NCI-H187 treated with DMSO at 0.1 percent for 48 hours (cell line): ENCODE measurements around the gene PLXNA4.
"Not testable (repeated sequence)": the region's sequence is repeated elsewhere in the genome, so short reads cannot be mapped to it uniquely, and the experiment has no call there.

Experiments used
- DNase-seq: peaks from one replicate; lab custom pipeline; 2025; lab: John Stamatoyannopoulos, UW

PLXNA4 gene

DNA sequence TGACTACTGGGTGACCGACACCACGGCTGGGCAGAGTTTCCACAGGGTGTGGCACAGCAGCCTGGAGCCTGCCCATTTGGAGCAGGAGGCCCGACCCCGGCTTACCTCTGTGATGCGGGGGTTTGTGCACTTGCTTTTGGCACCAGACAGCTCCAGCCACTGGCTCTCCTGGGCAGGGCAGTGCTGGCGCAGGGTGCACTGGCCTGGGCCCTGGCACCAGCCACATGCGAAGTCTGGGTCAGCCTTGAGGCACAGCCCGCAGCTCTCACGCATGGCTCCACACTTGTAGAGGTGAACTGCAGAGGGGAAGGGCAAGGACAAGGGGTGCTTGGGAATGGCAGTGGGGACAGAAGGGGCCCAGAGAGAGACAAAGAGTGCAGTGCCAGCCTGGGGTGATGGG lies 373.7 kb downstream of the PLXNA4 start:
- DNase-seq = no peak

DNA sequence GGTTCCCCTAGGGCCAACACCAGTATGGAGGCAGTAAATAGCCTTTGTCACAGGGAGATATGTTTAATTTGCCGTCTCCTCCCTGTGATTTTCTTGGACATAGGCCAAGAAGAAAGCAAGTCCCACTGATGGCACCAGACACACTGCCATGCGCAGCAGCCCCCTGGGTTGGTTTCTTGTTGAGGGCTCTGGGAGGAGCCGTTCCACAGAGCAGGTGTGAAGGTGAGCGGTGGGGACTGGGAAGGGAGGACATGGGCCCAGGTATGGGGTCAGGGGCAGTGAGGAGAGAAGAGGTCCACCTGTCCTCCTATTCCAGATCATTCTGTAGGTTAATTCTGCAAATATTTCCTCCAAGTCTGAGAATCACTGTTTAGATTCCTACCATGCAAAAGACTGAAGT lies 376.1 kb downstream of the PLXNA4 start:
- DNase-seq = no peak

DNA sequence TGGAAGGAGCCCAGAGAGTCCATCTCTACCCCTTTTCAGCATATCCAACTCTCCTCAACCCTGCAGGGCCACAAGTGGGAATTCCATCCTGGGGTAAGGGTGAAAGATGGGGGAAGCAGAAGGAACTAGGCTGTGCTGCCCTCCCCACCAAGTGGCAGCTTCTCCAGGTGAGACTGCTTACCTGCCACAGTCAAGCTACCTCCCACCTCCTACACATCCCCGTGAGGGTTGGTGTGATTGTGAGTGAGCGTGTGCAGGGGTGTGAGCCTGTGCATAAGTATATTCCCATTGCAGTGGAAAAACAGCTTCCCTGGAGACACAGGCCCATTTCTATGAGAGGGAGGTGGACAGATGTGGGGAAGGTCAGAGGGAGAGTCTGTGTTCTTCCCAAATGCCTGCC lies 376.6 kb downstream of the PLXNA4 start:
- DNase-seq = no peak

DNA sequence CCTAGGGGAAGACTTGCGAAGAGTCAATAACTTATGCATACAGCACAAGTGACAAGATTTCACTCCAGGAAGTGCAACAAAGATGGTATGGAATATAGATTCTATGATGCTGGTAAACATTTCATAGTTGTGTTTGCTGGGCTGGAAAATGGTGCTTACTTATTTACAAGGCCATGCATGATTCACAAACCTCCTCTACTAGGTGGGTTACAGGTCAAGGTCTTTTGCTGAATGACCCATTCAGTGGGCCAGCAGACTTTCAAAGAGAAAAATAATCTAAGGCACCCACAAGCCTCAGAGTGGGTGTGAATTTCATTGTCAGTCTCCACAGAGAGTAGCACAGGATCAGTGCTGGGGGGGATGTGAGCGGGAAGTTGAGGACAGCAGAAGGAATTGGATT lies 378.5 kb downstream of the PLXNA4 start:
- DNase-seq = no peak

DNA sequence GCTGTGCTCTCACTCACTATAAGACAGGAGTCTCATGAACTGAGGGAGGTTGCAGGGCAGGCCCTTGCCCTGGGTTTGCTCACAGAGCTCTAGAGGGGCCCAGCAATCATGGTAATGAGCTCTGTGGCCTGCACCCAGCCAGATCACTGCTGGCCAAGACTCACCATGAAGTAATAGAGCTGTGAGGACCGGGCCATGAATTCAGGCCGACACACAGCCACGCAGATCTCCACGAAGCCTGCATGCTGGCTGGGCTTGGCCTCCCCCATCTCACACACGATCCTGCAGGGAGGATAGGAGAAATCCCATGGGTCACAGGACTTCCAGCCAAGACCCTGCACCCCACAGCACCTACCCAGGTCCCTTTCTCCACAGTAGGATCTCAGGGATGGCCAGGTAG lies 382.4 kb downstream of the PLXNA4 start:
- no peak for DNase-seq

DNA sequence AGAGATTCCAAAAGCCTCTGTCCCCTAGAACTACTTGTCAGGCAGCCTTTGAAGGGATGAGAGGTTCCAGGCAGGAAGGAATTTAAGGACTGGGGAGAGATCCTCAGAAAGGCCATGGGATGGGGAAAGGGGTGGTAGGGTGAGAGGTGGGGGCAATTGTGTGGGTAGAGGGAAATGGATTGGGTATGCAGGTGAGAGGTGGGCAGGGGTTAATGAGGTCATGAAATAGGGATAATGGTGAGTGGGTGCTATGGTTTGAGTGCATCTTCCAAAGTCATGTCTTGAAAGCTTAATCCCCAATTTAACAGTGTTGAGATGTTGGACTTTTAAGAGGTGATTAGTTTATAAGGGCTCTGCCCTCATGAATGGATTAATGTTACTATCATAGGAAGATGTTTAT lies 383.5 kb downstream of the PLXNA4 start:
- no peak for DNase-seq

DNA sequence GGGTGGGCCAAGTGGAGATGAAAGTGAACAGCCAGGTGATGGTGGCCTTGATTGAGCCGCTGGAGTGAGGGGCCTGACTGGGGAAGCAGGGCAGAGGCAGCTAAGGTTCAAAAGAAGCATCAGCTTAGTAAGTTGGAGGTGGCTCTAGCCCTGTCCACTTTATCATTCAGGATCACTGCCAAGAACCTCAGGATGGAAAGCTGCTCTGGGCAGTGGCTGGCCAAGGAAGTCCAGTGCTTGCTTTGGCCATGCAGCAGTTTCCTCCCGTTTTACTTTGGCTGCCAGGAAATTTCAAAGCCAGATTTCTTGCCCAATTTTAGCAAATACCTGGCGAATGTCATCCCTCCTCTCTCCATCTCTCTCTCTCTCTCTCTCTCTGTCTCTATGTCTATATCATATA lies 384.9 kb downstream of the PLXNA4 start:
- no peak for DNase-seq

DNA sequence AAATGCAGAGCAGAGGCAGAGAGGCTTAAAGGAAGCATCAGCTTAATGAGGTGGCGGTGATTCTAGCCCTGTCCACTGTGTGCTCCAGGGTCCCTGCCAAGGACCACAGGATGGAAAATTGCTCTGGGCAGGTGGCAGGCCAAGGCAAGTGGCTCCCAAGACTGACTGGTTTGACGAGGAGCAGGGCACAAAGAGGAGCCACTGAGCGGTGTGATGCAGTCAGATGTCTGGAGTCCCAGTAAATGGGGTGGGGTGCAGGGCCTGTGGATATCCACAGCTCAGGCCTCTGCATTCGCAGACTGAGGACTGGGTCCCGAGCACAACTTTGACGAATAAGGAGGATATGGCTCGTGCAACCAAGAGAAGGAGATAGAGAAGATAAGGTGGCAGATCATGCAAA lies 385.6 kb downstream of the PLXNA4 start:
- no peak for DNase-seq

DNA sequence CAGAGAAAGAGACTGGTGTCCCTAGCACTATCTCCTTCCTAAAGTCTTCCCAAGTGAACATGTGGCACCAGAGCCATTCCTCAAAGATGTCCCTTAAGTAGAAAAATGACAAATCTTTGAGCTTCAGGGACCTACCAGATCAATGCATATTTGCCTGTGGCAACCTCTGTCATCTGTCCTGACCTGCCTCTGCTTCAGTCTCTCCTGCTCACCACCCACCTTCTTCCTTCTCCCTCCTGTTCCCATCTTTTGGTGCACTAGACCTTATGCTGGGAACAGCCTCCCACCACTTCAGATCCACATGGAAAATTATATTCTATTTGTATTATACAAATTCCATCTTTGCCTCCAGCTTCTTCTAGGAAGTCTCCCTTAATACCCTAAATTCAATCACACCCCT lies 386.4 kb downstream of the PLXNA4 start:
- no peak for DNase-seq

DNA sequence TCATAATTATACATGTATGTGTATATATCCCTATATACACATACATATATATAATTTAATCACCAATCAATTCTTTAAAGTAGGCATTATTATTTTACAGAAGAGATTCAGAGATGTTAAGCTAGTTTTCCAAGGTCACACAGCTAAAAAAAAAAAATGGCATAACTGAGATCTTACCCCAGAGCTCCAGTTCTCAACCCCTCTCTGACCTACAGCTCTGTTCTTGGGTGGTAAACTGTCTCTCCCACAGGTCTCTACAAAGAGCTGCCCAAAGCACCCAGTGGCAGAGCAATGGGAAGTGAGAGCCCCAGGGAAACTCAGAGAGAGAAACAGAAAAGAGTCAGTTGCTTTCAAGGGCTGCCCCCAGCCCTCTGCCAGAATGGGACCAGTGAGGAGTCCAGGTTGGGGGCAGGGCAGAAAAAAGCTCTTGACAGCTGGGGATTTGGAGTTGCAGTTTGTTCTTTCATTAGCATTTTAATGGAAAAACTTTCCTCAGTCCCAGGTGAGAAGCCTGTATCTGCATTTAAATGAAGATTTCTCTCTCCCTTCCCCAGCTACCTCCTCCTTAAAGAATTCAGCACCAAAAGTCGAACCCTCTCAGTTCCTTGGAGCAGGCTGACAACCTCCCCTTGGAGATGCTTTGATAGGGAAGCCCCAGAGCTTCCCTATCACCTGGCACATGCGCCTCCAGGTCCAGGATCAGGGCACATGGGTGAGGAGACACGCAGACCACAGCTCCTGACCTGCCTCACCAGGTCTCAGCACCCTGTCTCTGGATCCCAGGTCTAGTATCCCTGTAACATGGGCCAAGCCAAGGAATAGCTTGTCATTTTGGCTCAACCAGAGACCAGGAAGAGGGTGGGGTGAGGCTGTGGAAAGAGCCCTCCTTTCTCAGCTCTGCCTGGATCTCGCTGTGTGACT lies 388.1 kb downstream of the PLXNA4 start:
- no peak for DNase-seq

DNA sequence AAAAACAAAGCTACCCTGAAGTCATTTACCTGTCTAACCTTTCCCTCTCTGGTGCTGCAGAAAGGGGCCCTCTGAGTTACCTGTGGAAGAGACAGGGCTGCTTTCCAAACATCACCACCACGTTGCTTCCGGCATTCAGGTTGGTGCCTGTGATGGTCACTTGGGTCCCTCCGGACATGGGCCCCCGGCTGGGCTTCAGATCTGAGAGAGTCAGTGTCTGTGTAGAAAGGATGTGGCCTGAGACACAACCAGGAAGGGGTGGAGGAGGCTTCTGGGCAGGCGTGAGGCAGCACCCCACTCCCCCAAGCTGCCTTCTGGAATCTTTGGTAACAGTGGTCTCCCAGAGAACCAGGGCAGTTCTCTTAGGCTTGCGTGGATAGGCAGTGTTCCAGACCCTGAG lies 388.9 kb downstream of the PLXNA4 start:
- DNase-seq = no peak

DNA sequence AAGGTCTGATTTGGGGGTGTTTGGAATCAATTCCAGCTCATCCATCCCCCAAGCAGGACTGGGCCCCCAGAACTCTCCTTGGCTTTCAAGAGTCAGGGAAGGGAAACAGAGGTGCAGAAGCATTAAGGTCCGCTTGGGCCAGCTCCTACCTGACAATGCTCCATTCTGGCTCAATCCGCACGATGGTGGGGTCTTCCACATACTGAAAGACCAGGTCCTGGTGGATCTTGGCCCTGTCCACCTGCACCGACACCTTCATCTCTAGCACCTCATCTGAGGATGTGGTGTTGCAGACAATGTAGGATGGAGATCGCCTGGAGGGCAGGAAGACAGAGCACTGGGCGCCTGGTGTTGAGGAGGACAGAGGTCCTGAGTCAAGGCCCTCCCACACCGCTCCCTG lies 391.1 kb downstream of the PLXNA4 start:
- DNase-seq = no peak

DNA sequence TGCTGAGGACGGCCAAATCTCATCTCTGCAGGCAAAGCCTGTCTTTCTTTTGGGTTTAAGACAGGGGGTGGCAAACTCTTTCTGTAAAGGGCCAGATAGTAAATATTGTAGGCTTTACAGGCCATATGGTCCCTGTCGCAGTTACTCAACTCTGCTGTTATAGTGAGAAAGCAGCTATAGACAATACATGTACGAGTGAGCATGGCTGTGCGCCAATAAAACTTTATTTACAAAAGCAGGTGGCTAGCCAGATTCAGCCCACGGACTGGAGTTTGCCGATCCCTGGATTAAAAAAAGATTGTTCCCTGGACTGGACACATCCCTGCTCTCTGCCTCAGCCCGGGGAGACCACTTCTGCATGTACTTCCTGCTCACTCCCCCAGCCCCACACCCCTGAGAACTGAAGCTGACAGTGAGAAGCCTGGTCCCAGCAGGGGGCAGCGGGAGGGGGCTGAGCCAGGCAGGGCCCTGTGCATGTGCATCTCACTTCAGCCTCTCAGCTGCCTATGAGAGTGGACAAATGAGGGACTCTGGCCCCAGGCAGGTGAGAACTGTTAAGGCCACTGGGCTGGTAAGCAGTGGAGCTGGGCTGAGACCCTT lies 392.4 kb downstream of the PLXNA4 start:
- no peak for DNase-seq

DNA sequence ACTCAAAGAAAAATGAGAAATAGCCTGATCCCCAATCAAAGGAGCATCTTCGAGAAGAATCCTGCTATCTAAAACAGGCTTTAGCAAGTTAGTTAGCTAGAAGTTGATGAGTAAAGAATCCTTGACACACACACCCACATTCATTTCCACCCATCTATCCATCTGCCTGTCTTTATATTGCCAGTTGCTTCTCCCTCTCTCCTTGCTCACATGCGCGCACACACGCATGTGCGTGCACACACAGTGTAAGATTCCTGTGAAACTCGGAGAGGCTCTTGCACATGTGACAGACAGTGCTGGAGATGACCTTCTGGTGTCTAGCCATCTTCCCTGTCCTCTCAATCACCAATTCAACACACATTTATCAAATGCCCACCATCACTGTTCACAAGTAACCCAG lies 393.3 kb downstream of the PLXNA4 start:
- no peak for DNase-seq

DNA sequence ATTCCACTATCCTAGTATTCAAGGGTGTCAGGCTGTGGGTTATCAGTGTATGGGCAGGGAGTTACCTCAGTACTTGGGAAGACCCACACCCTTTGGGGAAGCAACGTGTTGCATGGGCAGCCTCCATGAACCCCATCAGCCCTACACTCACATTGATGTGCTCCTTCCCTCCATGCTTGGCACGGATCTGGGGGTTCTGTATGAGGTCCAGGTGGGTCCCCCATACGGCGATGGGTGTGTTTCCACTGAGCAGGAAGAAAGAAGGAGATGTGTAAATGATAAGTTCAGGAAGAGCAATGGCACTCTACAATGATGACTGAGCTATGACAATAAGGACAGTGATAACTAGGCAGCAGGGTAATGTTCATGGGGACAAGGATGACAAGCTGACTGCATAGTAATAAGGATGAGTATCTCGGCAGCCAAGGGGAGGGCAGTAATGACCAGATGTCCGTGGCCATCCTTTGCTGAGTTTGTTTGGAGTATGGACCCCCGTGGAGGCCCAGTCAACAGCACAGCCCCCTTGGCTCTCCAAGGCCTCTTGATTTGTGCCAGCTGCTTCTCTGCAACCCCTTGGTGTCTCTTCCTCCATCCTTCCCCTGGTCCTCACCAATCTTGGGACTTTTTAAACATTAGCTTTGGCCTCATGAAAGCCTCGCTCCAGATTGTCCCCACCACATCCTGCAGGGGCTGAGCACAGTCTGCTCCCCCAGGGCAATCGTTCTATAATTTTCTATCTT lies 394.2 kb downstream of the PLXNA4 start:
- no peak for DNase-seq

DNA sequence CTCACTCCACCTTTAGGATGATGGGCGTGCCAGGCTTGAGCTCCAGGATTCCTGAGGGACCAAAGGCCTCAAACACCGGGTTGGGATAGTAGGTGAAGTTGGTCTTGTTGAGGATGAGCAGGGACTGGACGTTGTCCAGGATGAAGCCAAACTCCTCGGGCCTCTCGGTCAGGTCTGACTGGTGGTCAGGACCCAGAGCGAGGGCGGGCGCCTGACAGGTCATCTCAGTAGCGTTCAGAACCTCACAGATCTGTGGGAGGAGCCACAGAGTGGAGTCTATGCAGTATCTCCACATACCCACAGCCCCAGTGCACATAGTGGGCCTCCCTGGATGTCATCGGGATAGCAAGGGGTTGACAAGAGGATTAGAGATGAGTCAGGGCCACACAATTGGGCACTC lies 394.9 kb downstream of the PLXNA4 start:
- DNase-seq = no peak

DNA sequence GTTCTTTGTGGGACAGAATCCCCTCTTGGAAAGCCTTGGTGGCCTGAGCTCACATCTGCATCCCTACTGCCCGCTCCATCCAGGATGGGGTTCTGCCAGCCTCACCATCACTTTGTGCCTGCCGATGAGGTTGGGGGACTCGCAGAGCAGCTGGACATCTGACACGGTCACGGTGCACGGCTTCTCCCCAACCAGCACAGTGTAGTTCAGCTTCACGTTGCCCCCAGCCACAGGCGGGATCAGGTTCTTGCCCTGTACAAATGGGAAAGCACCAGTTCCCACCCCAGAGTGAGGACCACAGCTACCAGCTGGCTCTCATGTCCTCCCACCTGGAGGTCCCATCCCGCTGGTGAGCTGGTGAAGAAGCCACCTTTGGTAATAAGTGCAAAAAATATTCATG lies 395.8 kb downstream of the PLXNA4 start:
- DNase-seq = no peak

DNA sequence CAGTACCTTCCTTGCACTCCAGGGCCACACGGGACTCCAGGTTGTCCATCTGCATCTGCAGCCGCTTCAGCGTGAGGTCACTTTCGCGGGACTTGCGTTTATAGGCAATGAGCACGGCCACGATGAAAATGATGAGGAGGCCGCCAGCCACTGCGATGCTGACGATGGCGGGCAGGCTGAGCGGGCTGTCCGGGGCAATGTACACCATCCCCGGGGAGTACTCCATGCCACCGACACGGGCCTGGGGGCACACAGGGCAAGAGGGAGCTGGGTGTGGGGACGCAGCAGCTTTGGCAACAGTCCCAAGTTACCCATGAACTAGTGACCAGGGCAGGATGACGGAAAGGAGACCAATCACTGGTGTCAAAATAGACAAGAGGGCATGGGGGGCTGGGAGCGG lies 396.6 kb downstream of the PLXNA4 start:
- no peak for DNase-seq

DNA sequence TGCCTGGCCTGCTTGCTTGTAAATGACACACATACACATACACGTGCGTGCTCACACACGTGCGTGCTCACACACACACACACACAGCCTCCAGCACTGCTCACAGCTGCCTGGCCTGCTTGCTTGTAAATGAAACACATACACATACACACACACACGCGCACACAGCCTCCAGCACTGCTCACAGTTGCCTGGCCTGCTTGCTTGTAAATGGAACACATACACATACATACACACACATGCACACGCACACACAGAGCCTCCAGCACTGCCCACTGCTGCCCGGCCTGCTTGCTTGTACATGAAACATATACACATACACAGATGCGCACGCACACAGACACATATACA lies 397.2 kb downstream of the PLXNA4 start:
- DNase-seq = no peak

DNA sequence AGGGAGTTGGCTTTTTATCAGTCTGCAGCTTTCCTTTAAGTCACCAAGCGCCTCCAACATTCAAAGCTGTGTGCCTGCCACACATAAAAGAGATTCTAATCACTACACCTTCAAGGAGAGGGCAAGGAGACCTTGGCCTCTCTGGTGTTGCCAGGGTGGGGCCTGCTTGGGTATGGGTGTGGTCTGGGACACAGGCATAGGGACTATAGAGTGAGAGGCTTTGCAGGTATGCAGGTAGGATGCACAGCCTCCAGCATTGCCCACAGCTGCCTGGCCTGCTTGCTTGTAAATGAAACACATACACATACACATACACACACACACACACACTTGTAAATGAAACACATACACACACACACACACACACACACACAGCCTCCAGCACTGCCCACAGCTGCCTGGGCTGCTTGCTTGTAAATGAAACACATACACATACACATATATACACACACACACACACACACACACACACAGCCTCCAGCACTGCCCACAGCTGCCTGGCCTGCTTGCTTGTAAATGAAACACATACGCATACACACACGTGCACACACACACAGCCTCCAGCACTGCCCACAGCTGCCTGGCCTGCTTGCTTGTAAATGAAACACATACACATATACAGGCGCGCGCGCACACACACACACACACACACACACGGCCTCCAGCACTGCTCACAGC lies 397.7 kb downstream of the PLXNA4 start:
- not testable (repeated sequence) for DNase-seq

DNA sequence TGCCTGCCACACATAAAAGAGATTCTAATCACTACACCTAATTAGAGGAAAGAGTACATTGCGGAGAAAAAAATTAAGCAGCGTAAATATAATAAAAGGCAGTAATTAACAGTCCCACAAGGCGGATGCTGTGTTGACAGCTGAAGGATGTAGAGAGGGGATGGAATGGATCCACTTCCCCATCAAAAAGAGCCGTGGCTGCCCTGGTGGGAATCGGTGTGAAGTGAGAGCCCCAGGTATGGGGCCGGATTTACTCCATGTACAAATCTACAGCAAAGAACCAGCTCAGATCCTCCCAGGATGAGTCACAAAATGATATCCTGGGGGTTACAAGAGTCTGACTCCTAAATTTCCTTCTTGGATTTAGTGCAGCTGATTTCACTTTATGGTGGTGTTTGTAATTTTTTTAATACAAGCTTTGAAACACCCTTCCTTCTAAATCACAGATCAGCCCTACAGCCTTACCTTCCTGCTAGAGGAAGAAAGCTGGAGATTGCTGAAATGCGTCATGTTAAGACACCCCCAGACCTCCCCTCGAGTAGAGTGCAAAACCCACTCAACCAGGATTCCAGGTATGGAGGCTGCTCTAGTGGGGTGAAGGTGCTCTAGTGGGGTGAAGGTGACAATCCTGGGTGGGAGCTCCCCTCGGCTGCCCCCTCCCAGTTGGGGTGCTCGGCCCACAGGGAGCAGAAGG lies 398.4 kb downstream of the PLXNA4 start:
- no peak for DNase-seq

DNA sequence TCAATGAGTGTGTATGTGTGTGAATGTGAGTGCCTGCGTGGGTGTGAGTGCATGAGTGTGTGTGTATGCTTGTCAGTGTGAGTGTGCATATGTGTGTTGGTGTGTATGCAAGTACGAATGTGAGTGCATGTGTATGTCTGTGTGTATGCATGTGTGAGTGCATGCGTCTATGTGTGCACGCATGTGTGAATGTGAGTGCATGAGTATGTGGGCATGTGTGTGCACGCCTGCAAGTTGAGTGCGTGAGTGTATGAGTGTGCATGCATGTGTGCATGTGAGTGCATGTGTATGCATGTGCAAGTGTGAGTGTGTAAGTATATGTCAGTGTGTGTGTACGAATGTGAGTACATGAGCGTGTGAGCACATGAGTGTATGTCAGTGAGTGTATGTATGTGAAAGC lies 399.6 kb downstream of the PLXNA4 start:
- no peak for DNase-seq
